ENCODE measurements around the gene FYCO1. TPM values are rescaled to one million over a fixed set of nuclear protein-coding genes. Genes with fewer than 3 reads are reported as not detected.

Gene FYCO1
- total and polyA plus RNA-seq, 7 donors = 14.0 to 129 (median 68.3) TPM

DNA sequence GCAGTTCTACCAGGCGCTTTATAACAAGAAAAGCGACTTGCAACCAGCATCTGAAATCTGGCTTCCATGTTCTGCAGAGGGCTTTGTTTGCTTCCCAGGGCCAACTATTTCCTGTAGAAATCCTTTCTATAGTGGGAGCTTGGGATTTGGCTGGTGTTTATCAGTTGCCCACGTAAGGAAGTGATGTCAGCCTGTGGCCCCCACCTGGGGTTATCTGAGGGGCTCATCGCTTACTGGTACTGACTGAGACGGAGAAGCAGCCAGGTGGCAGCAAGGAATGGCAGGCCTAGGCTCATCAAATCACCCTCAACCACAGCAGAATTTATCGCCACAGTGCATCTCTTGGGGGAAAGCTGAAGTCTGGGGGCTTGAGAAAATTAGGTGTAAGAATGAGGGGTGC lies 123.8 kb downstream of the FYCO1 start:
- ATAC-seq (no peak), DNase-seq (no peak)
- no peaks in the 10 kb centered on the region for H3K9me3 ChIP-seq
- no peaks in the 10 kb centered on the region for H3K4me1 ChIP-seq
- TF ChIP-seq, protein P1, sequence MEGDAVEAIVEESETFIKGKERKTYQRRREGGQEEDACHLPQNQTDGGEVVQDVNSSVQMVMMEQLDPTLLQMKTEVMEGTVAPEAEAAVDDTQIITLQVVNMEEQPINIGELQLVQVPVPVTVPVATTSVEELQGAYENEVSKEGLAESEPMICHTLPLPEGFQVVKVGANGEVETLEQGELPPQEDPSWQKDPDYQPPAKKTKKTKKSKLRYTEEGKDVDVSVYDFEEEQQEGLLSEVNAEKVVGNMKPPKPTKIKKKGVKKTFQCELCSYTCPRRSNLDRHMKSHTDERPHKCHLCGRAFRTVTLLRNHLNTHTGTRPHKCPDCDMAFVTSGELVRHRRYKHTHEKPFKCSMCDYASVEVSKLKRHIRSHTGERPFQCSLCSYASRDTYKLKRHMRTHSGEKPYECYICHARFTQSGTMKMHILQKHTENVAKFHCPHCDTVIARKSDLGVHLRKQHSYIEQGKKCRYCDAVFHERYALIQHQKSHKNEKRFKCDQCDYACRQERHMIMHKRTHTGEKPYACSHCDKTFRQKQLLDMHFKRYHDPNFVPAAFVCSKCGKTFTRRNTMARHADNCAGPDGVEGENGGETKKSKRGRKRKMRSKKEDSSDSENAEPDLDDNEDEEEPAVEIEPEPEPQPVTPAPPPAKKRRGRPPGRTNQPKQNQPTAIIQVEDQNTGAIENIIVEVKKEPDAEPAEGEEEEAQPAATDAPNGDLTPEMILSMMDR (IDR thresholded peaks at IDR 0.05) = no peak
- H3K4me3 ChIP-seq = no peak overlapping the region
- H3K36me3 ChIP-seq (ENCODE audit: insufficient read depth in 1 of 2, low read depth in 1 of 2) = no peaks in the 10 kb centered on the region
- H3K27me3 ChIP-seq (ENCODE audit: insufficient read depth in 3 of 3, low read length in 2 of 3) = no peaks in the 10 kb centered on the region
- no peak overlapping the region for H3K27ac ChIP-seq
- intact Hi-C loops (cut with DNase I) = no loop called here
- WGBS, 3 donors = 75 to 84% (median 84%) methylated on average over 6 of the region's 6 CpGs

DNA sequence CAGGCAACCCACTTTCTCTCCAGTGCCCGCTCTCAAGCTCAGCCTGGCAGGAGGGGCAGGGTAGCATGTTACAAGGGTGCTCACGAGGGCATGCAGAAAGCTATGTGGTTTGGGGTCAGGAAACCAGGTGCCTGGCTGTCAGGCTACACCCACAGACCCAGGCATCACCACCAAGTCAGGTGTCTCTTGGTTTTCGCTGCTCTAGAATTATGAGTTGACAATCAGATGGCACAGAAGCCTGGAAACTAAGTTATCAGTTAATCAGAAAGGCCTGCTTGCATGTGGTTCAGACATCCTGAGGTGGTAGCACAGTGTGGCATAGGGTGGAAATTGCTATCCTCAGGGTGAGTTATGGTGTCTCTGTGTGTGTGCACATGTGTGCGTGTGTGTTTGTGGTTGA lies 125.5 kb downstream of the FYCO1 start:
- H3K36me3 ChIP-seq (ENCODE audit: insufficient read depth in 1 of 2, low read depth in 1 of 2) = no peaks in the 10 kb centered on the region
- H3K4me1 ChIP-seq = no peaks in the 10 kb centered on the region
- H3K27ac ChIP-seq = no peak overlapping the region
- H3K9me3 ChIP-seq = no peaks in the 10 kb centered on the region
- intact Hi-C loops (cut with DNase I) = no loop called here
- ATAC-seq (no peak), DNase-seq (no peak)
- H3K4me3 ChIP-seq = no peak overlapping the region
- no peaks in the 10 kb centered on the region for H3K27me3 ChIP-seq (ENCODE audit: insufficient read depth in 3 of 3, low read length in 2 of 3)
- TF ChIP-seq, protein P1 (IDR thresholded peaks at IDR 0.05) = no peak
- 75 to 84% (median 83%) methylated on average over 4 of the region's 4 CpGs for WGBS, 3 donors

DNA sequence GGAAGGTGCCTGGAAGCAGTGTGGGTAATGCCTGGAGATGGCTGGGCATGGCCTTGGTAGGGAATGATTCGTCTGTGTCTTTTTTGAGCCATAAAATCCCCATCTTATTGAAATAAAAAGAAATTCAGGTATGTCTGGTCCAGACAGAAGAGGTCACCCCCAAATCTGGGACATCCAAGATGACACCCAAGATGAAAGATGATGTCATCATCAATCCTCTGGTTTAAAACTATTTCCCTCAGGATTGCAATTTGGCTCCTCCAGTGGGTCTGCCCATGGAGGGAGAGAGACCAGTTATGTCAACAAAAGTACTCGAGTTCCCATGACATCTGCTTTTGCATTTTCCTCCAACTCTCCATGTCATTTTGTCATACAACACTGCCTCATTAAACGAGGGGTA lies 126.0 kb downstream of the FYCO1 start:
- H3K9me3 ChIP-seq = no peaks in the 10 kb centered on the region
- no peaks in the 10 kb centered on the region for H3K27me3 ChIP-seq (ENCODE audit: insufficient read depth in 3 of 3, low read length in 2 of 3)
- intact Hi-C loops (cut with DNase I) = no loop called here
- no peak overlapping the region for H3K27ac ChIP-seq
- no peaks in the 10 kb centered on the region for H3K36me3 ChIP-seq (ENCODE audit: insufficient read depth in 1 of 2, low read depth in 1 of 2)
- ATAC-seq (no peak), DNase-seq (no peak)
- no peaks in the 10 kb centered on the region for H3K4me1 ChIP-seq
- 50 to 63% (median 54%) methylated on average over 3 of the region's 3 CpGs for WGBS, 3 donors
- H3K4me3 ChIP-seq = no peak overlapping the region
- TF ChIP-seq, protein P1 (IDR thresholded peaks at IDR 0.05) = no peak

DNA sequence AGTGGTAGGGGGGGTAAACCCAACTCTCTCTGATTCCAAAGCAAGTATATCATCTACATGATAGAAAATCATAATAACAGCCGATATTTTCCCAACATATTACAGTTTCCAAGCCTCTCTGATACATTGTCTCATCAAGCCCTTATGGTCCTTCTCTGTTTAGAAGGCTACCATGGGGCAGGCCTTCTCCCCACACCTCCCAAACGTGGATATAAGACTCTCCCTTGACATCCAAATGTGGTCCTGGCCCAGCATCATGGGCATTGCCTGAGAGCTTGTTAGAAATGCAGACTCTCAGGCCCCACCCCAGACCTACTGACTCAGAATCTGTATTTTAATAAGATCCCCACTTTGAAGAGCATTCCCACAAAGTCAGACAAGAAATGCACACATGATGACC lies 127.0 kb downstream of the FYCO1 start:
- TF ChIP-seq, protein P1 (IDR thresholded peaks at IDR 0.05) = no peak
- no peaks in the 10 kb centered on the region for H3K36me3 ChIP-seq (ENCODE audit: insufficient read depth in 1 of 2, low read depth in 1 of 2)

DNA sequence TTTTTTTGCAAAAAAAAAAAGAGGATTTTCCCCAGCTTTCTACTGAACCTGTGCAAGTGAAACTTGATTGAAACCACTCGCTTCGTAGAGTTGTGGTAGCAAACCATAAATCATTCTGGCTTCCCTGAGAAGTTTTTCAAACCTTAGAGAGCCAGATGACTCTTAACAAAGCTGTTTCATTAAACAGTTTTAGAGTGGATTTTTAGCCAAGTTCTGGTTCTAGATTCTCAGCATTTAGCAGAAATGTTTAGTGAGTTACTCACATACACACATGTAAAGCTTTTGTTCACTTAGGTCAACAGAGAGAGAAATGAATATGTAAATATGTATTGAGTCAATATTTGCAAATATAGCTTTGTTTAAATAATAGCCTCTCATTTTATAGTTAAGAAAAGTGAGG lies 127.4 kb downstream of the FYCO1 start:
- Histone ChIP-seq H3K4me1 (no peaks in the 10 kb centered on the region), H3K27me3 (ENCODE audit: insufficient read depth in 3 of 3, low read length in 2 of 3) (no peaks in the 10 kb centered on the region), H3K27ac (no peak overlapping the region), H3K4me3 (no peak overlapping the region), H3K36me3 (ENCODE audit: insufficient read depth in 1 of 2, low read depth in 1 of 2) (no peaks in the 10 kb centered on the region), H3K9me3 (peaks cover 8% of the 10 kb centered on the region)
- WGBS, 3 donors = 77 to 80% (median 78%) methylated on average over 2 of the region's 2 CpGs
- no peak for DNase-seq
- TF ChIP-seq, protein P1 (IDR thresholded peaks at IDR 0.05) = no peak
- no peak for ATAC-seq
- intact Hi-C loops (cut with DNase I) = no loop called here

More for the DNA sequence above, 127.0 kb downstream of the FYCO1 start:
- Histone ChIP-seq H3K27ac (no peak overlapping the region), H3K27me3 (ENCODE audit: insufficient read depth in 3 of 3, low read length in 2 of 3) (no peaks in the 10 kb centered on the region), H3K4me1 (no peaks in the 10 kb centered on the region), H3K4me3 (no peak overlapping the region), H3K9me3 (peaks cover 6% of the 10 kb centered on the region)
- no peak for ATAC-seq
- DNase-seq = no peak
- WGBS, 3 donors = 62 to 76% (median 71%) methylated on average over 2 of the region's 2 CpGs
- intact Hi-C loops (cut with DNase I) = no loop called here

All from psoas muscle (tissue), 8 donors.